Tibial nerve (tissue), 3 donors: ENCODE results near the gene RBFA.

Source experiments
- CTCF ChIP-seq, 5 experiments: fragments of 200-600 bp in 3 of 5; fragments of 450-650 bp in 2 of 5; sonication (generic) in 3 of 5; IDR thresholded peaks; one replicate each; pipeline ENCODE4 v1.5.1; 2016 to 2019; ENCODE audit warnings: antibody characterized with exemption in 5 of 5, mild to moderate bottlenecking in 3 of 5, moderate library complexity in 2 of 5
- POLR2A ChIP-seq, 2 donors: fragments of 450-650 bp; IDR thresholded peaks; one replicate each; pipeline ENCODE4 v1.6.1; 2017; ENCODE audit warnings: antibody characterized with exemption in 2 of 2, mild to moderate bottlenecking in 2 of 2, moderate library complexity in 2 of 2

GRCh38 chr18:80042785-80043184, 8.6 kb downstream of the RBFA start:
- TF ChIP-seq CTCF (IDR thresholded peaks at IDR 0.05) (no peak), POLR2A (IDR thresholded peaks at IDR 0.05) (no peak)
